ENCODE measurements around the gene YWHAH. TPM values are rescaled to one million over a fixed set of nuclear protein-coding genes. Genes with fewer than 3 reads are reported as not detected.

Gene YWHAH
- total RNA-seq, 4 donors from 2014 or later = 64.2 to 139 (median 77.9) TPM

DNA sequence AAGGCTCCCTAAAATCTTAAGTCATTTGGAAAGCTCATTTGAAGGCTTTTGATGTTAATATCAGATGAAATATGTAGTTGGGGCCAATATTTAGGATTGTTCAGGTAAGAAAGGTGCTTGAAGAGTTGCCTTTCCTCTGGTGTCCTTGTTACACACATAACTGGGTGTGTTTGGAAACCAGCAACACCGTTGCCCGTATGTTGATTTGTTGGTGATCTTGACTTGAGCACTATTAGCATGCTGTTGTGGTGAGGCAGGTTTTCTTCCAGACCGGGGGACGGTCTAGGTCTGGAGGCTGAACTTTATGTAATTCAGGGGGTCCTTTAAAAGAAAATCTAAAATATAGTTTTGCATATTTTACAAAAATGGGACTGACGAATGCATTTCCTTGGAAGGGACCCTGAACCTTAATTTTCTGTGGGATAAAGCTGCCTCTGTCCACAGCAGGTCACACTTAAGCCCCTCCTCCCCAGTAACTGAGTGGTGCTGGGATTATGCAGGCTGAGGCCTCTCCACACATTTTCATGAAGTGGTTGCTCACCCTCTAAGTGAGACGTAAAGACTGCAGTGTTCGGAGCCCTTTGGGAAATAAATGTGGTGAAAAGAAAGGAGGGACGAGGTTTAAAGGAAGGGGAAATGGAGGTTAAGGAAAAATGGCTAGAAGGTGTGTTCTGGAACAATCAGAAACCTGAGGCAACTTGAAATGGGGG, 1.8 kb downstream of the YWHAH start:
- ATAC-seq (ENCODE audit: low FRiP score) (no peak), DNase-seq (ENCODE audit: low spot score) (no peak)
- TF ChIP-seq, protein P1, sequence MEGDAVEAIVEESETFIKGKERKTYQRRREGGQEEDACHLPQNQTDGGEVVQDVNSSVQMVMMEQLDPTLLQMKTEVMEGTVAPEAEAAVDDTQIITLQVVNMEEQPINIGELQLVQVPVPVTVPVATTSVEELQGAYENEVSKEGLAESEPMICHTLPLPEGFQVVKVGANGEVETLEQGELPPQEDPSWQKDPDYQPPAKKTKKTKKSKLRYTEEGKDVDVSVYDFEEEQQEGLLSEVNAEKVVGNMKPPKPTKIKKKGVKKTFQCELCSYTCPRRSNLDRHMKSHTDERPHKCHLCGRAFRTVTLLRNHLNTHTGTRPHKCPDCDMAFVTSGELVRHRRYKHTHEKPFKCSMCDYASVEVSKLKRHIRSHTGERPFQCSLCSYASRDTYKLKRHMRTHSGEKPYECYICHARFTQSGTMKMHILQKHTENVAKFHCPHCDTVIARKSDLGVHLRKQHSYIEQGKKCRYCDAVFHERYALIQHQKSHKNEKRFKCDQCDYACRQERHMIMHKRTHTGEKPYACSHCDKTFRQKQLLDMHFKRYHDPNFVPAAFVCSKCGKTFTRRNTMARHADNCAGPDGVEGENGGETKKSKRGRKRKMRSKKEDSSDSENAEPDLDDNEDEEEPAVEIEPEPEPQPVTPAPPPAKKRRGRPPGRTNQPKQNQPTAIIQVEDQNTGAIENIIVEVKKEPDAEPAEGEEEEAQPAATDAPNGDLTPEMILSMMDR (IDR thresholded peaks at IDR 0.05) = no peak

DNA sequence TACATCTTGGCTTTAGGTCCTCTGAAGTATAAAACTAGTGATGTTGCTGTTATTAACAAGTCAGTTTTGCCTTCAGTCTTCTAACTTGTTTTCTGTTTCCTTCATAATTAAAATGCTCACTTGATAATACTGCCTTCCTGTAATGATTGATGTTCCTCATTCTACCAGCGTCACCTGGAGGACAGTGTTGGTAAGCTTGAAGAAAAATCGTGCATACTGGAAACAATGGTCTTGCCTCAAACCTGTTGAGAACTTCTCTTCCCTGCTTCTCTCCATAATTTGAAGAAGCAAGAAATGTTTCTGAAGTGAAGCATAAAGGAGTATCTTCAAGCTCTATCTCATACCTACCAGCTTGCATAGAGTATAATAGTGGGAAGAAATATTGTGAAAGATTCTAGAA, 3.0 kb downstream of the YWHAH start:
- TF ChIP-seq, protein P1 (IDR thresholded peaks at IDR 0.05) = no peak
- ATAC-seq (ENCODE audit: low FRiP score) (no peak), DNase-seq (ENCODE audit: low spot score) (no peak)

- no peak for DNase-seq (ENCODE audit: low spot score)
- no peak for ATAC-seq (ENCODE audit: low FRiP score)
Measured at GRCh38 chr22:31948002-31948401, 3.7 kb downstream of the YWHAH start.

DNA sequence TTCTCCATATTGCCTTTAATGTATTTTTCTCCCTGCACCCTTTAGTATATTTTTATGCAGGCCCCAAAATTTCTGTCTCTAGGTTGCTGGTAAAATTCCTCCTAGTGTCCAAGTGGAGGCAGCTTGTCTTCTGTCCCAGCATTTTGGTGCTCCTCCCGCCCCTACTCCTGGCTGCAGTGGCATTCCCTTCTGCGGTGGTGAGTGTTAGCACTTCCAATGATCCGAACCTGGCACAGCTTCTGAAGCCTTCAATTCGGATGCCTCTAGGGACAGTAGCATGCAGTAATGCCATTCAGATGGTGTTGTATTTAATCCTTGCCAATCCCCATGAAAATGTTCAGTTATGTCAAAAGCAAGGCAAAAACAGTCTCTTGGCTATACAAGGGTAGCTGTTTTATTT, 5.9 kb downstream of the YWHAH start:
- no peak for ATAC-seq (ENCODE audit: low FRiP score)
- TF ChIP-seq, protein P1 (IDR thresholded peaks at IDR 0.05) = no peak
- DNase-seq (ENCODE audit: low spot score) = no peak

More at GRCh38 chr22:31948002-31948401, 3.7 kb downstream of the YWHAH start:
- TF ChIP-seq, protein P1 (IDR thresholded peaks at IDR 0.05) = no peak

- TF ChIP-seq, protein P1 (IDR thresholded peaks at IDR 0.05) = no peak
- no peak for DNase-seq (ENCODE audit: low spot score)
Measured at GRCh38 chr22:31951194-31952093, 7.1 kb downstream of the YWHAH start.

DNA sequence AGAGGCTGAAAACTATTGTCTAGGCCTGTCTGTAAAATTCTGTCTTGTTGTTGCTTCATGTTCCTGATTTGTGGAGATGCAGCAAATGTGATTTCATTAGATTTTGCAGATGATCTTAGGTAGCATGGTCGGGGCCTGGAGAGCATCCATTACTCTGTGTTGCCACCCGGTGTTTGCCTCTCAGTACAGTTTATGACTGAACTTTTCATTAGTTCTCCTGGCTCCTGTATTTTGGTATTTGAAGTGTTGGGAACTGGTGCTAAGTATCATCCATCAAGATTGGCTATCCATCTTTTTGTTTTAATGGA, 7.7 kb downstream of the YWHAH start:
- DNase-seq (ENCODE audit: low spot score) (no peak), ATAC-seq (ENCODE audit: low FRiP score) (no peak)
- TF ChIP-seq, protein P1 (IDR thresholded peaks at IDR 0.05) = no peak

More at GRCh38 chr22:31951194-31952093, 7.1 kb downstream of the YWHAH start:
- peak; percentile 41 for ATAC-seq (ENCODE audit: low FRiP score)

Data from omental fat pad (tissue), 4 donors.